LNCaP clone FGC (cell line): ENCODE measurements around the gene AQR.

Source experiments
- DNase-seq: peaks from one replicate; pipeline ENCODE4 v3.0.0-alpha.2; 2011; ENCODE audit warnings: low read depth
- H3K4me3 ChIP-seq: 2 replicates; pipeline ENCODE4 v1.5.1; 2011; ENCODE audit warnings: mild to moderate bottlenecking, low read depth, low read length, control low read depth
- CTCF ChIP-seq: IDR thresholded peaks from 2 replicates; pipeline ENCODE4 v1.5.1; 2012; ENCODE audit warnings: mild to moderate bottlenecking; ENCODE audit not compliant: control insufficient read depth, insufficient read depth; ENCODE audit errors: extremely low read depth

Gene AQR

GRCh38 chr15:34999906-35000305 is 30.4 kb upstream of the AQR start:
- no peak for TF ChIP-seq CTCF
- DNase-seq = no peak
- no peak overlapping the region for H3K4me3 ChIP-seq

GRCh38 chr15:34994925-34995324 is 25.4 kb upstream of the AQR start:
- no peak for TF ChIP-seq CTCF
- no peak overlapping the region for H3K4me3 ChIP-seq
- no peak for DNase-seq

- DNase-seq = no peak
- no peak for TF ChIP-seq CTCF
- no peak overlapping the region for H3K4me3 ChIP-seq
These were observed 24.3 kb upstream of the AQR start for GRCh38 chr15:34993877-34994276.

- no peak for TF ChIP-seq CTCF
- no peak overlapping the region for H3K4me3 ChIP-seq
- DNase-seq = no peak
These were observed 23.9 kb upstream of the AQR start for GRCh38 chr15:34993412-34993811.

GRCh38 chr15:34988027-34988902 is 18.7 kb upstream of the AQR start, which contains the start of gene ZNF770:
TSS of gene ZNF770 (minus strand) at chr15:34988287. CDS start at chr15:34983434, 4,853 bp downstream.
- no peak for TF ChIP-seq CTCF
- H3K4me3 ChIP-seq = peak within 1 kb of the TSS; percentile 86
- DNase-seq = peak; percentile 70

GRCh38 chr15:34987609-34988026 is 18.1 kb upstream of the AQR start:
- peak overlapping the region; percentile 86 for H3K4me3 ChIP-seq
- TF ChIP-seq CTCF = no peak
- DNase-seq = no peak
